Breast epithelium (tissue), 4 donors: Measurements from ENCODE around the gene LYST. TPM values are rescaled to one million over a fixed set of nuclear protein-coding genes. Genes with fewer than 3 reads are reported as not detected.
"Not testable (repeated sequence)": the region's sequence is repeated elsewhere in the genome, so short reads cannot be mapped to it uniquely, and the experiment has no call there.

Source experiments
- DNase-seq, 2 donors: peaks; one replicate each; pipeline ENCODE4 v3.0.0-alpha.2; 2019; ENCODE audit warnings: low spot score in 2 of 2
- H3K27ac ChIP-seq, 2 donors: fragments of 200-600 bp; sonication (generic) in 1 of 2; one replicate each; pipeline ENCODE4 v1.5.1; 2016 to 2019; ENCODE audit warnings: mild to moderate bottlenecking in 1 of 2
- H3K27me3 ChIP-seq, 2 donors: fragments of 200-600 bp; sonication (generic) in 1 of 2; one replicate each; pipeline versions ENCODE4 v1.5.1 to v1.6.0; 2017 to 2019; ENCODE audit warnings: control low read depth in 1 of 2, mild to moderate bottlenecking in 1 of 2
- H3K36me3 ChIP-seq: fragments of 200-600 bp; one replicate; pipeline ENCODE4 v1.5.1; 2019
- H3K4me1 ChIP-seq, 2 donors: fragments of 200-600 bp; sonication (generic); one replicate each; pipeline ENCODE4 v1.5.1; 2016 to 2019; ENCODE audit warnings: control low read depth in 1 of 2
- H3K4me3 ChIP-seq, 3 donors: fragments of 200-600 bp; sonication (generic); 1 replicate in 2 of 3; 2 replicates in 1 of 3; pipeline ENCODE4 v1.5.1; 2016 to 2019; ENCODE audit warnings: mild to moderate bottlenecking in 3 of 3, moderate library complexity in 2 of 3
- H3K9me3 ChIP-seq, 2 donors: fragments of 200-600 bp; sonication (generic) in 1 of 2; one replicate each; pipeline ENCODE4 v1.5.1; 2016 to 2019; ENCODE audit warnings: control low read depth in 1 of 2
- CTCF ChIP-seq, 3 donors: fragments of 450-650 bp; IDR thresholded peaks; one replicate each; pipeline ENCODE4 v1.5.1; 2016 to 2017; ENCODE audit warnings: antibody characterized with exemption in 3 of 3, mild to moderate bottlenecking in 3 of 3, moderate library complexity in 3 of 3
- POLR2A ChIP-seq: fragments of 450-650 bp; IDR thresholded peaks from one replicate; pipeline ENCODE4 v1.6.1; 2016; ENCODE audit warnings: antibody characterized with exemption, mild to moderate bottlenecking, moderate library complexity
- POLR2AphosphoS5 ChIP-seq, 3 donors: sonication (generic); formaldehyde crosslinking; IDR thresholded peaks; one replicate each; pipeline ENCODE4 v1.6.1; 2017; ENCODE audit warnings: antibody characterized with exemption in 3 of 3
- intact Hi-C: fragments of 100-400 bp; cut with DNase I; formaldehyde crosslinking; loops from one replicate; pipeline ENCODE4 v1.15.1; 2023; ENCODE audit warnings: low total_unique reads
- total RNA-seq, 3 donors: library from RNA; depleted of rRNA; stranded (reverse); fragments of >200 nt; gene quantifications; one replicate each; pipeline ENCODE4 v1.1.0, GENCODE V29; 2016

Gene LYST
- 10 to 100 TPM; 63.3 to 78.3 (median 66.1) TPM for total RNA-seq

- Histone ChIP-seq H3K27me3 (no peaks in the 10 kb centered on the region), H3K36me3 (no peaks in the 10 kb centered on the region), H3K4me1 (peaks cover 0 to 13% of the 10 kb centered on the region in 2 donors), H3K9me3 (no peaks in the 10 kb centered on the region), H3K4me3 (peak within 1 kb of the TSS; percentile 75 to 94 (median 94)), H3K27ac (peak within 1 kb of the TSS; percentile 93 to 98)
- intact Hi-C loops, result loop anchor here (10.0 kb wide), 1 partner anchor 78 kb away; no protein-coding TSS in a partner anchor
- TF ChIP-seq CTCF (IDR thresholded peaks at IDR 0.05) (peak in 2 of 3 donors; percentile 33 to 68), POLR2A (no peak)
- peak in 1 of 2 donors; percentile 45 for DNase-seq
Measured at GRCh38 chr1:235866205-235866912, at the start of gene LYST. Gene LYST (minus strand): TSS chr1:235866906. CDS start chr1:235830417, 36,489 bp downstream.

- H3K4me3 ChIP-seq, H3K27me3 ChIP-seq, H3K4me1 ChIP-seq, H3K36me3 ChIP-seq, H3K27ac ChIP-seq, H3K9me3 ChIP-seq, intact Hi-C loops, DNase-seq: not testable (repeated sequence)
Measured at GRCh38 chr1:235915489-235915888, 48.8 kb upstream of the LYST start.

- Histone ChIP-seq H3K27ac (no peak overlapping the region), H3K36me3 (no peaks in the 10 kb centered on the region), H3K27me3 (no peaks in the 10 kb centered on the region), H3K9me3 (no peaks in the 10 kb centered on the region), H3K4me1 (peaks cover 0 to 4% of the 10 kb centered on the region in 2 donors), H3K4me3 (no peak overlapping the region)
- intact Hi-C loops, result no loop called here
- no peak for DNase-seq
- TF ChIP-seq POLR2AphosphoS5 (IDR thresholded peaks at IDR 0.05) (no peak), POLR2A (no peak), CTCF (IDR thresholded peaks at IDR 0.05) (no peak)
Measured at GRCh38 chr1:235913311-235913710, 46.6 kb upstream of the LYST start.

GRCh38 chr1:235911876-235912275, 45.2 kb upstream of the LYST start:
- intact Hi-C loops, result no loop called here
- no peaks in the 10 kb centered on the region for H3K36me3 ChIP-seq
- H3K9me3 ChIP-seq, result no peaks in the 10 kb centered on the region

GRCh38 chr1:235911300-235911662, 44.6 kb upstream of the LYST start:
- intact Hi-C loops, result no loop called here
- H3K9me3 ChIP-seq, result no peaks in the 10 kb centered on the region
- H3K36me3 ChIP-seq, result no peaks in the 10 kb centered on the region
- no peak overlapping the region for H3K4me3 ChIP-seq
- no peak for DNase-seq
- no peak overlapping the region for H3K27ac ChIP-seq
- TF ChIP-seq POLR2A (no peak), POLR2AphosphoS5 (IDR thresholded peaks at IDR 0.05) (no peak), CTCF (IDR thresholded peaks at IDR 0.05) (no peak)
- no peaks in the 10 kb centered on the region for H3K27me3 ChIP-seq
- no peaks in the 10 kb centered on the region for H3K4me1 ChIP-seq

More at GRCh38 chr1:235911876-235912275, 45.2 kb upstream of the LYST start:
- DNase-seq, result no peak
- H3K4me3 ChIP-seq, result no peak overlapping the region
- no peak overlapping the region for H3K27ac ChIP-seq
- H3K4me1 ChIP-seq, result no peaks in the 10 kb centered on the region
- H3K27me3 ChIP-seq, result no peaks in the 10 kb centered on the region
- TF ChIP-seq CTCF (IDR thresholded peaks at IDR 0.05) (no peak), POLR2AphosphoS5 (IDR thresholded peaks at IDR 0.05) (no peak), POLR2A (no peak)
